ENCODE measurements around the gene INSM2.

Gene INSM2, protein sequence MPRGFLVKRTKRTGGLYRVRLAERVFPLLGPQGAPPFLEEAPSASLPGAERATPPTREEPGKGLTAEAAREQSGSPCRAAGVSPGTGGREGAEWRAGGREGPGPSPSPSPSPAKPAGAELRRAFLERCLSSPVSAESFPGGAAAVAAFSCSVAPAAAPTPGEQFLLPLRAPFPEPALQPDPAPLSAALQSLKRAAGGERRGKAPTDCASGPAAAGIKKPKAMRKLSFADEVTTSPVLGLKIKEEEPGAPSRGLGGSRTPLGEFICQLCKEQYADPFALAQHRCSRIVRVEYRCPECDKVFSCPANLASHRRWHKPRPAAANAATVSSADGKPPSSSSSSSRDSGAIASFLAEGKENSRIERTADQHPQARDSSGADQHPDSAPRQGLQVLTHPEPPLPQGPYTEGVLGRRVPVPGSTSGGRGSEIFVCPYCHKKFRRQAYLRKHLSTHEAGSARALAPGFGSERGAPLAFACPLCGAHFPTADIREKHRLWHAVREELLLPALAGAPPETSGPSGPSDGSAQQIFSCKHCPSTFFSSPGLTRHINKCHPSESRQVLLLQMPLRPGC

GRCh38 chr14:35533357-35534207 lies at the start of gene INSM2:
Gene INSM2, plus strand, starts transcription at chr14:35534164. Its CDS starts 89 bp downstream, at chr14:35534253.
- peak in 52 of 58 donors; percentile 1 to 80 (median 40) for DNase-seq

DNA sequence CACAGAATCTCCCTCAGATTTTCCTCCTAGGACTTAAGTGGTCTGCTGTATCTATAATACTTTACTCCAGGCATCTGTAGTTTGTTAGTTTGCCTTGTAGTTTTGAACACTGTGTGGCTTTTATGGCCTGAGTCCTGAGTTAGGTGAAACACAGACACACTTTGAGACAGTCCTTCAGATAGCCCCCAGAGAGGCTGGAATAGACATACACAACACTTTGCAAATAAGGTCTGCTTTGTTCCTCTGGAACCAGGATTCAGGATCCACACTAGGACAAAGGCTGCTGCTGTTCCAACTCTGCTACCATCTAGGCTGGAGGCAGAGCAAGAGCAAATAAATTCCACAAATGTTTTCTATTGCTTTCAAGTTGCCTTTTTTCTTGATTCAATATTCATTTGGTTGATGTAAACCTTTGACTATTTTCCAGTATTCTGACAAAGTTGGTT lies 41.4 kb upstream of the INSM2 start:
- no peak for DNase-seq

DNA sequence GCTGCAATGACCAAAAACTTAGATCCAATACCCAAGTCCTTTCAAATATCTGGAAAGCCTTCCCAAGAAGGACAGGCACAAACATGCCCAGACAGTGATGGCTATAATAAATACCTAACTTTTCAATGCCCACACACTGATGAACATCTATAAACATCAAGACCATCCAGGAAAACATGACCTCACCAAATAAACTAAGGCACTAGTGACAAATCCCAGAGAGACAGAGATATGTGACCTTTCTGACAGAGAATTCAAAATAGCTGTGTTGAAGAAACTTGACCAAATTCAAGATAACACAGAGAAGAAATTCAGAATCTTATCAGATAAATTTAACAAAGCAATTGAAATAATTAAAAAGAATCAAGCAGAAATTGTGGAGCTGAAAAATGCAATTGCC lies 38.7 kb upstream of the INSM2 start:
- DNase-seq: no peak

DNA sequence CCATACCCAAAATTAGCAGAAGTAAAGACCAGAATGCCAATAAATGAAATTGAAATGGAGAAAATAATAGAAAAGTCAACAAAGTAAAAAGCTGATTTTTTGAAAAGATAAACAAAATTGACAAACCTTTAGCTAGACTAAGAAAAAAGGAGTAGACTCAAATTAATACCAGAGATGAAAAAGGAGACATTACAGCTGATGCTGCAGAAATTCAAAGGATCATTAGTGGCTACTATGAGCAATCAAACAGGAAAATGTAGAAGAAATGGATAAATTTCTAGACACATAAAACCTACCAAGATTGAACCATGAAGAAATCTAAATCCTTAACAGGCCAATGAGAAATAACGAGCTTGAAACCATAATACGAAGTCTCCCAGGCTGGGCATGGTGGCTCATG lies 34.8 kb upstream of the INSM2 start:
- no peak for DNase-seq

GRCh38 chr14:35503646-35504045 lies 30.3 kb upstream of the INSM2 start:
- DNase-seq: no peak

DNA sequence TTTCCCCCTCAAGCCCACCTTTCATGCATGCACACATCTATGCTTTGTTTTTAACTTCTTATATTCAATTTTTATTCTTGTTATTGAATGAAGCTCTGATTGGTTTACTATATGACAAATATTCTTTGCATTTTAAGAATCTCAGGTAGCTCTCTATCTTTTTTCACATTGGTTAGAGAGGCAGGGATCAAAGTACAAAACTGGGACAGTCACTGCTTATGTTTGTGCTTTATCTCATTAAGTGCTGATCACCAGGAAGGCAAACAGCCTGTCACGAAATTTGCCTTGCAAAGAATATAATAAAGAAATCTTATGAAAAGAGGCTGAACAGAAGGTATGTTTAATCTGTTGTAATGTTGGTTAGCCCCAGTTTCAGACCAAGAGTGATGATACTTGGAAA lies 29.7 kb upstream of the INSM2 start:
- DNase-seq: no peak

- DNase-seq: no peak
These were observed 27.5 kb upstream of the INSM2 start for GRCh38 chr14:35506461-35506860.

GRCh38 chr14:35506927-35507326 lies 27.0 kb upstream of the INSM2 start:
- no peak for DNase-seq

GRCh38 chr14:35509846-35510245 lies 24.1 kb upstream of the INSM2 start:
- no peak for DNase-seq

DNA sequence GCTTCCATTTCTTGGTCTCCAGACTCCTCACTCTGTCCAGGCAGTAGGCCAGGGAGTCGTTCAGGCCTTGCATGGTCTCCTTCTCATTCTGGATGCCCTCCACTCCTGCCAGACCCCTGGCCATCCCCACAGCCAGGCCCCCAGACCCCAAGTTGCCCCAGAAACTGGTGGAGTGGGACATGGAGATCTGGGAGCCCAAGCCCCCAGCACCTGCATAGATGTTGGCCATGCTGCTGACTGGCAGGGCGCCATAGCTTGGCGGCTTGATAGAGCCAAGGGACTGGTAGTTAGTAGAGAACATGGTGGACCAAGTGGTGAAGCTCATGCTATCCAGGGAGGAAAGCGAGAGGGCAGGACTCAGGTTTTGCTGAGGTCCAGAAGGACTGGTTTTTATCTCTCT lies 21.2 kb upstream of the INSM2 start:
- DNase-seq: no peak

DNA sequence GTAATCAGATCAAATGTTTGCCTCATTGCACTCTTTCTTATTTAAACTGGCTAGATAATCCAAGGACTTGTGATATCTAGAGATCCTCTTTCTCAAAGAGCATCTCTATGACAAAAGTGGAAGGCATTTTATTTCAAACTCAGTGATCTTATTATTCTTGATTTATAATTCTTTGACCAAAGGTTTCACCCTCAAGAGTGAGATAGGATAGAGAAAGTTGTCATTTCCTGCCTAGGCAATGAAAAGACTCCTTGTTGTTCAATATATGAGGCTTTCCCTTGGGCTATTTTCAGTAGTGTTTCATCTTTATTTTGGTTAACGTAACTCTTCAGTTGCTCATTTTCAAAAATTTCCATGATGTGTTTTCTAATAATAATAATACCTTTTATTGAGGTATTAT lies 18.0 kb upstream of the INSM2 start:
- no peak for DNase-seq

DNA sequence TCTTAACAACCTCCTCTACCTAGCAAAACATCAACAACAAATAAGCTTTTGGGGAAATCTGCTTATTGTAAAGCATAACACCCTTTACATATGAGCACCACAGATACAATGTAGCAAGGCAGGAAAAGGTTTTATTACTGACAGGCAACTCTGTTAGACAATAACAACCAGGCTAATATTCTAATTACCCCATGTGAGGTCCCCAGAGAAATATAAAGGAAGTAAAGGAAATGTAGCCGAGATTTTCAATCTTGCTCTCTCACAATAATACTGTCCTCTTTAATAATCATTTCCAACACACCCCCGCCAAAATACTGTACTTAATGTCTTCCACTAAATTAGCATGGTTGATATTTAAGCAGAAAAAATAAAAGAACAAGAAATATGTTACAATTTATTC lies 14.0 kb upstream of the INSM2 start:
- no peak for DNase-seq

DNA sequence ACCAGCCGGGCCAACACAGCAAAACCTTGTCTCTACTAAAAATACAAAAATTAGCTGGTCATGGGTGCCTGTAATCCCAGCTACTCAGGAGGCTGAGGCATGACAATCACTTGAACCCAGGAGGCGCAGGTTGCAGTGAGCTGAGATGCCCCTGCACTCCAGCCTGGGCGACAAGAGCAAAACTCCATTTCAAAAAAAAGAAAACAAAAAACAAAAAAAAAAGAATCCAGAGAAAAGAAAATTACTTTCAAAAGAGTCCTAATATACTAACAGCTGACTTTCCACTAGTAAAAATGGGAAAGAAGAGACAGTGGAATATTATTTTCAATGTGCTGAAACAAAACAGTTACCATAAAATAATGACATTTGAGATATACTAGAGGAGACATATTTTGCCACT lies 8.3 kb upstream of the INSM2 start:
- no peak for DNase-seq

GRCh38 chr14:35526962-35527361 lies 7.0 kb upstream of the INSM2 start:
- DNase-seq: no peak

DNA sequence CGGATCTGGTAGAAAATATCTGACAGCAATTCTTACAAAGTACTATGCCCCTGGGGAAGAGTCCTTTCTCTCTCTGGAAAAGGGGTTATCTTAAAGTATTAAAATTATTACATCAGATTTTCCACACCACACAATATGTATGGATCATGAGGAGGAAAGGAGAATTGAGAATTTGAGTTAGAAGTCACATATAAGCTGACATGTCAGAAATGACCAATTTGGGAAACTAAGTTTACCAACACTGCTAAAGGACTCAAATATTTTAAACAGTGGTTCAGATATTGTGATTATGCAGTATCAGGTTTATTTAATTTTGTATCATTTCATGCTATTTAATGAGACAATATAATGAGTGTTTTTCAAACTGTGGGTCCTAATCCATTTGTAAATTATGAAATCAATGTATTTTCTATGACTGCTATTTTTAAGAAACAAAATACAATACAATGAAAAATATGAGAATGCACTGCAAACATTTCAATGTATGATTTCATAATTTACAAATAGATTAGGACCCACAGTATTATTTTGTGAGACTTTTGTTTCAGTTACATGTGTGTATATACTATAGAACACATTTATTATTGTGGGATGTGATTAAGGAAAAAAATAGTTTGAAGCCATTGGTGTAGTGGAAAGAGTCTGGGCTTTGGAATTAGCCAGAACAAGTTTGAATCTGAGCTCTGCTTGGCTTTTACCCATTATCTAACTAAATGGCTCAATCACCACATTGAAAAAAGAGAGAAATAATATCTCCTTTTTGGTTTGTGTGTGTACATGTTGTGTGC lies 1.8 kb upstream of the INSM2 start:
- no peak for DNase-seq

- no peak for DNase-seq
These were observed 1.1 kb upstream of the INSM2 start for GRCh38 chr14:35532783-35533356.

- DNase-seq: peak in 7 of 58 donors; percentile 5 to 60 (median 40)
These were observed 376 bp downstream of the INSM2 start for GRCh38 chr14:35534208-35534872.

- DNase-seq: peak in 34 of 58 donors; percentile 3 to 49 (median 21)
These were observed 1.0 kb downstream of the INSM2 start for GRCh38 chr14:35534873-35535482.

DNA sequence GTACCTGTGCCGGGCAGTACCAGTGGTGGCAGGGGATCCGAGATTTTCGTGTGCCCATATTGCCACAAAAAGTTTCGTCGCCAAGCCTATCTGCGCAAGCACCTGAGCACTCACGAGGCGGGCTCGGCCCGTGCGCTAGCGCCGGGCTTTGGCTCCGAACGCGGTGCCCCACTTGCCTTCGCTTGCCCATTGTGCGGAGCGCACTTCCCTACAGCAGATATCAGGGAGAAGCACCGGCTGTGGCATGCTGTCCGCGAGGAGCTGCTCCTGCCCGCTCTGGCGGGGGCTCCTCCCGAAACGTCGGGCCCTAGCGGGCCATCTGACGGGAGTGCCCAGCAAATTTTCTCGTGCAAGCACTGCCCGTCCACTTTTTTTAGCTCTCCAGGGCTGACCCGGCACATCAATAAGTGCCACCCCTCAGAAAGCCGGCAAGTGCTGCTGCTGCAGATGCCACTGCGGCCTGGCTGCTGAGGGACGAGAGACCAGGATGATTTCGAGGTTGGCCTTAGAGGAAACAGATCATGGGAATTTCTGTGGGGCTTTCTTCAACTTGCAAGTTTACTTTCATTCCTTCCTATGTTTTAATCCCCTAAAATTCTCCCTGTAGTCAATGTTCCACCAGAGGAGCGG lies 1.6 kb downstream of the INSM2 start:
- DNase-seq: peak in 11 of 58 donors; percentile 4 to 49 (median 17)

Measured in anterior cingulate cortex (tissue), 58 donors.